Left lung (tissue), 10 donors: Measurements from ENCODE around the gene TMEM239. TPM values are rescaled to one million over a fixed set of nuclear protein-coding genes. Genes with fewer than 3 reads are reported as not detected.

ENCODE experiments used
- ATAC-seq: fragments of 200-7000 bp; cut with Tn5 transposase; one replicate; pipeline ENCODE4 v1.9.1; 2020; ENCODE audit warnings: moderate library complexity
- DNase-seq, 4 donors: peaks; one replicate each; pipeline ENCODE4 v3.0.0-alpha.2; 2013 to 2020
- H3K27ac ChIP-seq, 2 donors: fragments of 200-600 bp; sonication (generic) in 1 of 2; one replicate each; pipeline versions ENCODE4 v1.5.0 to v1.8.0; 2020 to 2021
- H3K27me3 ChIP-seq, 2 donors: fragments of 200-600 bp; sonication (generic) in 1 of 2; one replicate each; pipeline versions ENCODE4 v1.5.0 to v1.8.0; 2020 to 2021
- H3K36me3 ChIP-seq, 2 donors: fragments of 200-600 bp; sonication (generic) in 1 of 2; one replicate each; pipeline versions ENCODE4 v1.5.0 to v1.8.0; 2020 to 2021
- H3K4me1 ChIP-seq, 2 donors: fragments of 200-600 bp; one replicate each; pipeline ENCODE4 v1.8.0; 2021
- H3K4me3 ChIP-seq, 2 donors: fragments of 200-600 bp; sonication (generic) in 1 of 2; one replicate each; pipeline versions ENCODE4 v1.5.0 to v1.8.0; 2020 to 2021; ENCODE audit warnings: mild to moderate bottlenecking in 1 of 2
- H3K9me3 ChIP-seq, 2 donors: fragments of 200-600 bp; sonication (generic) in 1 of 2; one replicate each; pipeline versions ENCODE4 v1.5.0 to v1.8.0; 2020 to 2021
- CTCF ChIP-seq, 2 donors: fragments of 200-600 bp; sonication (generic) in 1 of 2; IDR thresholded peaks; one replicate each; pipeline versions ENCODE4 v1.5.0 to v1.8.0; 2021; ENCODE audit warnings: antibody characterized with exemption in 2 of 2
- intact Hi-C, 2 donors: fragments of 100-400 bp; cut with DNase I; formaldehyde crosslinking; loops; one replicate each; pipeline versions ENCODE4 v1.11.2 to v1.14.2; 2022
- polyA plus RNA-seq, 6 donors: library from polyadenylated mRNA; unstranded; fragments of 120-200 nt; gene quantifications; one replicate each; pipeline ENCODE4 v1.2.1, GENCODE V29; 2013; ENCODE audit not compliant: insufficient read length in 6 of 6
- total RNA-seq, 2 donors: library from RNA; stranded (reverse); fragmentation: NEBNext Ultra II Directional; extraction: Animal tissue kit (Norgen Biotek cat#: 25700); gene quantifications; one replicate each; pipeline ENCODE4 v1.2.1, GENCODE V29; 2021
- donor health status: DM: no; HTN: yes; CAD: no.
- donor health status: DM: no; HTN: no; CAD: no.

Gene TMEM239
- total and polyA plus RNA-seq, 8 donors = 0.05 TPM; not detected in 7

GRCh38 chr20:2809690-2810089 lies 6.5 kb upstream of the TMEM239 start:
- Histone ChIP-seq H3K9me3 (peaks cover 0 to 6% of the 10 kb centered on the region in 2 donors), H3K27me3 (peaks cover 24 to 75% of the 10 kb centered on the region in 2 donors), H3K36me3 (no peaks in the 10 kb centered on the region), H3K4me1 (no peaks in the 10 kb centered on the region), H3K4me3 (no peak overlapping the region), H3K27ac (no peak overlapping the region)
- DNase-seq (no peak), ATAC-seq (no peak)
- intact Hi-C loops = no loop called here
- TF ChIP-seq CTCF (IDR thresholded peaks at IDR 0.05) = no peak

GRCh38 chr20:2812189-2812588 lies 4.0 kb upstream of the TMEM239 start:
- Histone ChIP-seq H3K4me1 (no peaks in the 10 kb centered on the region), H3K36me3 (no peaks in the 10 kb centered on the region), H3K27ac (no peak overlapping the region), H3K9me3 (peaks cover 0 to 6% of the 10 kb centered on the region in 2 donors), H3K4me3 (no peak overlapping the region), H3K27me3 (peaks cover 0 to 50% of the 10 kb centered on the region in 2 donors)
- no peak for TF ChIP-seq CTCF (IDR thresholded peaks at IDR 0.05)
- intact Hi-C loops = no loop called here
- DNase-seq (no peak), ATAC-seq (no peak)

GRCh38 chr20:2814076-2814475 lies 2.1 kb upstream of the TMEM239 start:
- H3K36me3 ChIP-seq = no peaks in the 10 kb centered on the region
- no peak for TF ChIP-seq CTCF (IDR thresholded peaks at IDR 0.05)
- H3K9me3 ChIP-seq = peaks cover 0 to 6% of the 10 kb centered on the region in 2 donors
- H3K4me1 ChIP-seq = no peaks in the 10 kb centered on the region
- H3K4me3 ChIP-seq = no peak overlapping the region
- H3K27me3 ChIP-seq = peaks cover 0 to 36% of the 10 kb centered on the region in 2 donors
- ATAC-seq (no peak), DNase-seq (no peak)
- no peak overlapping the region for H3K27ac ChIP-seq
- intact Hi-C loops = no loop called here

GRCh38 chr20:2814587-2815051 lies 1.5 kb upstream of the TMEM239 start, which contains the start of gene C20orf141:
Gene C20orf141, plus strand, starts transcription at chr20:2814987. Its CDS starts 198 bp downstream, at chr20:2815185.
- DNase-seq (no peak), ATAC-seq (peak; percentile 52)
- no peaks in the 10 kb centered on the region for H3K36me3 ChIP-seq
- intact Hi-C loops = no loop called here
- no peak for TF ChIP-seq CTCF (IDR thresholded peaks at IDR 0.05)
- H3K27ac ChIP-seq = no peak within 1 kb of the TSS
- no peaks in the 10 kb centered on the region for H3K4me1 ChIP-seq
- peaks cover 0 to 36% of the 10 kb centered on the region in 2 donors for H3K27me3 ChIP-seq
- H3K4me3 ChIP-seq = no peak within 1 kb of the TSS
- H3K9me3 ChIP-seq = peaks cover 0 to 6% of the 10 kb centered on the region in 2 donors

- Histone ChIP-seq H3K27me3 (peaks cover 1 to 36% of the 10 kb centered on the region in 2 donors), H3K27ac (no peak overlapping the region), H3K36me3 (no peaks in the 10 kb centered on the region), H3K4me3 (no peak overlapping the region), H3K9me3 (peaks cover 0 to 6% of the 10 kb centered on the region in 2 donors), H3K4me1 (no peaks in the 10 kb centered on the region)
- DNase-seq = peak in 1 of 4 donors; percentile 51
- no peak for ATAC-seq
- intact Hi-C loops = no loop called here
- no peak for TF ChIP-seq CTCF (IDR thresholded peaks at IDR 0.05)
These were observed 793 bp upstream of the TMEM239 start for GRCh38 chr20:2815242-2815900.
